ENCODE results near the gene ENOX1.

ENOX1 gene

GRCh38 chr13:43785261-43785649 lies 1.5 kb downstream of the ENOX1 start:
- no peak for DNase-seq

- DNase-seq = no peak
Measured at GRCh38 chr13:43784496-43784895, 2.3 kb downstream of the ENOX1 start.

DNA sequence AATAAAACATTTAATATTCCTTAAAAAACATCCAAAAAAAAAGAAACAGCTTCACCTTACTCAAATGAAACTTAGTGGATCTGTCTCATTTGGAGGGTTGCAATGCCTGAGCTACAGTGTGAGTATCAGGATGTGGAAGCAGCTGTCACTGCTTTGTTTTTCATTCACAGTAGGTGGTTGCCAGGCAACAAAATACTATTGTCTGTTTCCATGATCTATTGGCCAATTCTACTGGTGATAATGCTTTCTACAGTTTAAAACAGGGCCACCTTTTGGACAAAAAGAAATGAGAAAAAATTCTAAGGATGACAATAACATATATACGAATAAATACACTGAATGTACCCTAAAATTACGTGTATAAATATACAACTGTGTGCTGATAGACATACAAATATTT lies 3.0 kb downstream of the ENOX1 start:
- DNase-seq = peak; percentile 33

GRCh38 chr13:43782686-43783085 lies 4.1 kb downstream of the ENOX1 start:
- DNase-seq = no peak

GRCh38 chr13:43780666-43781065 lies 6.1 kb downstream of the ENOX1 start:
- no peak for DNase-seq

- DNase-seq = no peak
Measured at GRCh38 chr13:43776501-43777079, 10.2 kb downstream of the ENOX1 start.

DNA sequence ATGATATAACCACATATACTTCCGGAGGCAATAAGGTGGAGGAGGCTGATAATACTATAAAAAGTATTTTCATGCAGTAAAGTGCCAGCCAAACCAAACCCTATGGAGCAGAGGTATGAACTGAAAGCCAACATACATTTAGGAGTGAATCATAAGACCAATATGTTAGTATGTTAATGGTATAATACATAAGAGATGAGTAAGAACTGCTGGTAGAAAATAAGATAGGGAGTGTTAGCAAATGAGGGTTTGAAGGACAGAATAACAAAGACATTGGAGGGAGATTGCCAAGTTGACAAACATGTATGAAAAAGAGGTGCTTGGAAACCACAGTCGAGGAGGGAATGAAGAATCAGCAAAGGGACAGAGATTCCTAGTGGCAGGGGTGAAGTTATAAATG lies 10.8 kb downstream of the ENOX1 start:
- no peak for DNase-seq

DNA sequence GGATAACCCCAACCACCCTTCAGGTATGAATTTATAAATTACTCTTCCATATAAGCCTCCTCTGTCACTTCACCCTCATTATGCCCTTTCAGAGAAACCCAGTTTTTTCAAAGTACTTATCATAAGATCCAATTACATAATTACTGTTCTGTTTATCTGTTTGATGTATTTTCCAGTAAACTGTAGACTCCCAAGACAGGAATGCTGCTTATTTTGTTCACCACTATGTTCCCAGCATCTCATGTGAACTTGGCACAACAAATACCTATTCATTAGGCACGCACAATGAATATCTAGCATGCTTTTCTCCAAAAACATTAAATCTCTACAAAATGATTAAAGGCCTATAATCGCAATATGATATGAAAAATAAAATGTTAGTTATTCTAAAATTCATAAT lies 13.2 kb downstream of the ENOX1 start:
- no peak for DNase-seq

DNA sequence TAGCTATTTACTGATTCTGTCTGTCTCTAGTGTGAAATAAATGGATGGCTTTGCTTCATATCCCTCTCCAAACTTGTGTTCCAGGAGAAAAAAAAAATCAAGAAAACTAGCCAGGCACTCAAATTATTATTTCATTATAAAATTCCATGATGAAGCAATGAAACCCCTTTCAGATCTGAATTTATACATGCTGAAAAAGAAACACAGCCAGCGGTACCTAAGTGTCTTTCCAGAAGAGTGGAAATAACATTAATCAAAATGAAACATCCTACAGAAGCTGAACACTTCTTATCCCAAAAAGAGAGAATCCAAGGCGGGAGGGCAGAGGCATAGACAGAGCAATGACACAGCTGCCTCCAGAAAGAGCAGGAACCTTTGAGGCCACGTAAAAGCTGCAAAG lies 15.9 kb downstream of the ENOX1 start:
- DNase-seq = no peak

DNA sequence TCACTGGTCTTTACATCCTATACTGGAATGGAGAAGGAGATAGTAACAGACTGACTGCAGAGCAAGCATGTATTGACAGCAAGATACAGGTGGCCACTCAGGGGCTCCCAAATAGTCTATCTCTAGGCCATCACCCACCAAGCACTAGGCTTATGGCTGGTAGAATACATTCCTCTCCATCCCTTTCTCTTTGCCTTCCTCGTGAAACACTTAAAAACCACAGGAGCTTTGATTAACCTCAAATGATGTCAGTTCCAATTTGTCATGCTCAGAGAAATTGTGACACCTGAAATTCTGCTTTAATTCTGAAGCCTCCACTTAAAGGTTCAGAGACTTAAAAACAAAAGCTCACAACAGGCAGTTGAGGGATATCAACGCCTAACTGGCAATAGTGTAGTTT lies 17.2 kb downstream of the ENOX1 start:
- DNase-seq = no peak

DNA sequence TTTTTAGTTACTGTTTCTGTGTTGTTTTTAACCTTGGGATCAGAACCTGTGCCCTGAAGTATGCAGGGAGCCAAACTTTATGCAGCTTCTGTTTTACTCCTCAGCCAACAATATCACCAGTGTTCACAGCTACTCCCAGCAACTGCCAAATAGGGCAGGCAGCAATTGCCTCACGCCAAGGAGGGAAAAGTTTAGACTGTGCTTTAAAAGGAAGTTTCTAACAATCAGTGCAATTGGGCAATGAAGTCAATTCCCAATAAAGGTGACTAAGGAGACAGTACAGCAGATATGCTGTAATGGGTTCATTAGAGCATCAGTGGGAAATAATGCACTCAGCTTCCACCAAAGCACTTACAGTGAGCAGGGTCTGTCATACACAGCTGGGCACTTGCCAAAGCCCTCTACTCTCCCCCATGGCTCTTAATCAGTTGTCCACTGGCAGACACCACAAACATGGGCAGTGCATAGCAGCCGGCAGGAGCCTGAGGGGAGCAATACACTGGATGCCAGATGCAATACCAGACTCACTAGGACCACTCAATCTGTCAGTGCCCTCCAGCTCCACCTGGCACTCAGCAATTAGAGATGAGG lies 19.3 kb downstream of the ENOX1 start:
- no peak for DNase-seq

DNA sequence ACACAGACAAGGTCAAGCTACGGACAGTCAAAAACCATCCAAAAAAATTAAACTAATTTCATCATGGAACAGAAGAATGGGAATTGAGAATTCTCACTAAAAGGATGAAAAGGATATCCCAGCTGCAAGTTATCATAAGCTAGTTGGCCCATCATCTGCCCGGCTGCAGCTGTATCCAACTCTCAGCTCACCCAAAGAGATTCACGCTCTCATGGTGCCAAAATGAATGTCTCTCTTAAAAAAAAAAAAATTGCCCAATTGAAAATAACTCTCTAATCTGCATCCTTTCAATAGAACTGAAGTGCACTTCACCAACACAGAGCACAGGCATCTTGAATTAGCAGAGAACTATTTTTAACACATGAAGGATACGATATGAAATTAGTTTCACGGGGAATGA lies 20.0 kb downstream of the ENOX1 start:
- no peak for DNase-seq

- no peak for DNase-seq
Measured at GRCh38 chr13:43764349-43764748, 22.4 kb downstream of the ENOX1 start.

- DNase-seq = no peak
Measured at GRCh38 chr13:43763143-43763759, 23.5 kb downstream of the ENOX1 start.

- DNase-seq = no peak
Measured at GRCh38 chr13:43761616-43762315, 25.0 kb downstream of the ENOX1 start.

GRCh38 chr13:43760257-43760656 lies 26.5 kb downstream of the ENOX1 start:
- DNase-seq = no peak

- no peak for DNase-seq
Measured at GRCh38 chr13:43758834-43759233, 27.9 kb downstream of the ENOX1 start.

- no peak for DNase-seq
Measured at GRCh38 chr13:43757266-43757665, 29.5 kb downstream of the ENOX1 start.

DNA sequence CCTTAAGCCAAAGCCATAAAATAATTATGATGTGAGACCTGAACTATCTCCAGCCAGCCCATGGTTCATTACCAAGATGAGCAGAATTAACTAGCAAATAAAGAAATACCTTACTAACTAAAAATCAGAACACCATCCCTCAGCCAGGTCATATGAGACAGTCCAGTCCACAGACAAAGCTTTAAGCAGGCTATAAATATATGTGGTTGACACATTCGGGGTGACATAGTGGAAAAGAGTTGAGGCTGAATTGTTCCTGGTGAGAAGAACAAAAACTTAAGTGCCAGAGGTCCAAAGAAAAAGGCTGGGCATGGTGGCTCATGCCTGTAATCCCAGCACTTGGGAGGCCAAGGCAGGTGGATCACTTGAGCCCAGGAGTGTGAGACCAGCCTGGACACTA lies 30.9 kb downstream of the ENOX1 start:
- DNase-seq = no peak

DNA sequence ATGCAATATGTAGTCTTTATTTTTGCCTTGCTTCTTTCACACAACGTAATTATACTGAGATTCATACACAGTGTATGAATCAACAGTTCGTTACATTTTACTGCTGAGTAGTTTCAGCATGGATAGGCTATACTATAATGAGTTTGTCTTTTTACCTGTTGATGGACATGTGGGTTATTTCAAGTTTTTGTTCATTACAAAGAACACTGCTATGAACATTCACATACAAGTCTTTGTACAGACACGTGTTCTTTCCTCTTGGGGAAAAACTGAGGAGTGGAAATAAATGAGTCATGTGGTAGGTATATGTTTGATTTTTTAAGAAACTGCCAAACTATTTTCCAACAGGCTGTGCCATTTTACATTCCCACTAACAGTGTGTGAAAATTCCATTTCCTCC lies 35.1 kb downstream of the ENOX1 start:
- no peak for DNase-seq

GRCh38 chr13:43749503-43749902 lies 37.3 kb downstream of the ENOX1 start:
- DNase-seq = no peak

- DNase-seq = no peak
Measured at GRCh38 chr13:43744261-43745031, 42.3 kb downstream of the ENOX1 start.

GRCh38 chr13:43742911-43743310 lies 43.9 kb downstream of the ENOX1 start:
- no peak for DNase-seq
